ENCODE data around the gene ARHGAP26.

Gene ARHGAP26

GRCh38 chr5:142857405-142857804, 87.2 kb downstream of the ARHGAP26 start:
- peak overlapping the region; percentile 32 for H3K27ac ChIP-seq
- peaks cover 4 to 20% of the 10 kb centered on the region in 2 experiments for H3K4me1 ChIP-seq (ENCODE audit: control insufficient read depth in 1 of 2, insufficient read depth in 1 of 2, low read depth in 1 of 2, low read length in 1 of 2)

DNA sequence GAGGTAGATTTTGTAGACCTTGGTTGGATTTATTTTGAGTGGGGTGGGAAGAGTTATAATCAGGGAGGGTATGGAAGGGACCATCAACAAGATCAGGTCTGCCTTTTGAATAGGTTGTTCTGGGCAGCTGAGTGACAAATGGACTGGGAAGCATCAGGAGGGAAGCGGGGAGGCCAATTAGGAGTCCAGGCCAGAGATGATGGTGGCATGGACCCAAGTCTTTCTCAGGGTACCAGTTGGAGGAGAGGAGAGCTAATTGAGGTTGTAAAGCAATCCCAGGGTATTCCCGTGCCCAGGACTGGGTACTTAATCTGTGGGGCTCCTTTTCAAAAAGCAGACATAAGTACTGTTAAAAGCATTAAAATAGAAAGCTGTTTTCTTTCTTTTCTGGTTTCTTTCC, 88.9 kb downstream of the ARHGAP26 start:
- H3K4me3 ChIP-seq (ENCODE audit: low read depth in 1 of 2, low read length in 1 of 2), result no peak overlapping the region
- peaks cover 9 to 20% of the 10 kb centered on the region in 2 experiments for H3K4me1 ChIP-seq (ENCODE audit: control insufficient read depth in 1 of 2, insufficient read depth in 1 of 2, low read depth in 1 of 2, low read length in 1 of 2)
- TF ChIP-seq, protein P1, sequence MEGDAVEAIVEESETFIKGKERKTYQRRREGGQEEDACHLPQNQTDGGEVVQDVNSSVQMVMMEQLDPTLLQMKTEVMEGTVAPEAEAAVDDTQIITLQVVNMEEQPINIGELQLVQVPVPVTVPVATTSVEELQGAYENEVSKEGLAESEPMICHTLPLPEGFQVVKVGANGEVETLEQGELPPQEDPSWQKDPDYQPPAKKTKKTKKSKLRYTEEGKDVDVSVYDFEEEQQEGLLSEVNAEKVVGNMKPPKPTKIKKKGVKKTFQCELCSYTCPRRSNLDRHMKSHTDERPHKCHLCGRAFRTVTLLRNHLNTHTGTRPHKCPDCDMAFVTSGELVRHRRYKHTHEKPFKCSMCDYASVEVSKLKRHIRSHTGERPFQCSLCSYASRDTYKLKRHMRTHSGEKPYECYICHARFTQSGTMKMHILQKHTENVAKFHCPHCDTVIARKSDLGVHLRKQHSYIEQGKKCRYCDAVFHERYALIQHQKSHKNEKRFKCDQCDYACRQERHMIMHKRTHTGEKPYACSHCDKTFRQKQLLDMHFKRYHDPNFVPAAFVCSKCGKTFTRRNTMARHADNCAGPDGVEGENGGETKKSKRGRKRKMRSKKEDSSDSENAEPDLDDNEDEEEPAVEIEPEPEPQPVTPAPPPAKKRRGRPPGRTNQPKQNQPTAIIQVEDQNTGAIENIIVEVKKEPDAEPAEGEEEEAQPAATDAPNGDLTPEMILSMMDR (IDR thresholded peaks at IDR 0.05), result no peak
- H3K27me3 ChIP-seq, result no peaks in the 10 kb centered on the region
- H3K27ac ChIP-seq, result peak overlapping the region; percentile 16
- no peaks in the 10 kb centered on the region for H3K36me3 ChIP-seq
- H3K9me3 ChIP-seq, result no peaks in the 10 kb centered on the region

More at GRCh38 chr5:142857405-142857804, 87.2 kb downstream of the ARHGAP26 start:
- H3K4me3 ChIP-seq (ENCODE audit: low read depth in 1 of 2, low read length in 1 of 2), result no peak overlapping the region
- H3K9me3 ChIP-seq, result no peaks in the 10 kb centered on the region
- H3K36me3 ChIP-seq, result no peaks in the 10 kb centered on the region
- TF ChIP-seq, protein P1 (IDR thresholded peaks at IDR 0.05), result no peak
- H3K27me3 ChIP-seq, result no peaks in the 10 kb centered on the region

DNA sequence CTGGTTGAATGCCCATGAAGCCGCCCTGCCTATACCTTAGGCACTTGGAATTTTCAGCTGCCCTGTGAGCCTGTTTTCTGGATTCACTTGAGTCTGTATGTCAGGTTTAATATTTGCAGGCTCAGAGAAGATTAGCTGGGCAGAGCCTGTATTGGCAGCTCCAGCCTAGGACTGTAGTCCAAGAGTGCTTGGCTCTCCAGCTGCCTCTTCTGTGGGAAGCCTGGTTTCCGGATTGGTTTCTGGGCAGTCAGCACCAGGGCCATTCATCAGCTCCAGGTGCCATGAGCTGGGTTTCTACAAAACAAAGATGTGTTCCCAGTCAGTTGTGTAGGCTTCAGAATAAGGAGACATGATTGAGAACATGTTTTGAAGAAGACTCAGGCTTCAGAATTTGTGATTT, 90.1 kb downstream of the ARHGAP26 start:
- Histone ChIP-seq H3K4me3 (ENCODE audit: low read depth in 1 of 2, low read length in 1 of 2) (no peak overlapping the region), H3K36me3 (no peaks in the 10 kb centered on the region), H3K27ac (peak overlapping the region; percentile 32), H3K9me3 (no peaks in the 10 kb centered on the region), H3K4me1 (ENCODE audit: control insufficient read depth in 1 of 2, insufficient read depth in 1 of 2, low read depth in 1 of 2, low read length in 1 of 2) (peaks cover 11 to 25% of the 10 kb centered on the region in 2 experiments), H3K27me3 (no peaks in the 10 kb centered on the region)
- TF ChIP-seq, protein P1 (IDR thresholded peaks at IDR 0.05), result no peak

DNA sequence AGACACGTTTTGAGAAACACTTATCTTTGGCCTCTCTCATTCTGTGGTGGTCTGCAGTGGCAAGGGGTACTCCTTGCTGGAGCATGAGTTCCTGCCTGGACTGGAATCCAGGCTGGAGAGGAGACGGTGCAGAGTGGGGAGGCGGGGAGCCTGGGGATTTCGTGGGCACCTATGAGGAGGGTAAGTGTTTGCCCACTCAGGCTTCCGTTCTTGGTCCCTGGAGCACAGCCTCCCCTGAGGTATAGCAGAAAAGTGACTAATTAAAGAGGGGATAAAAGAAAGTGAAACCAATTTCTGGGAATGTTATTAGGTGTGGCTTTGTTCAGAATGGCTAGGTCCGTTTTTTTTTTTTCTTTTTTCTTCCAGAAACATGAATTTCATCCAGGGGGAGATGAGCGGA, 90.8 kb downstream of the ARHGAP26 start:
- H3K27ac ChIP-seq, result peak overlapping the region; percentile 32
- H3K4me3 ChIP-seq (ENCODE audit: low read depth in 1 of 2, low read length in 1 of 2), result no peak overlapping the region
- H3K4me1 ChIP-seq (ENCODE audit: control insufficient read depth in 1 of 2, insufficient read depth in 1 of 2, low read depth in 1 of 2, low read length in 1 of 2), result peaks cover 16 to 25% of the 10 kb centered on the region in 2 experiments
- no peaks in the 10 kb centered on the region for H3K27me3 ChIP-seq
- TF ChIP-seq, protein P1 (IDR thresholded peaks at IDR 0.05), result no peak
- H3K36me3 ChIP-seq, result no peaks in the 10 kb centered on the region
- no peaks in the 10 kb centered on the region for H3K9me3 ChIP-seq

DNA sequence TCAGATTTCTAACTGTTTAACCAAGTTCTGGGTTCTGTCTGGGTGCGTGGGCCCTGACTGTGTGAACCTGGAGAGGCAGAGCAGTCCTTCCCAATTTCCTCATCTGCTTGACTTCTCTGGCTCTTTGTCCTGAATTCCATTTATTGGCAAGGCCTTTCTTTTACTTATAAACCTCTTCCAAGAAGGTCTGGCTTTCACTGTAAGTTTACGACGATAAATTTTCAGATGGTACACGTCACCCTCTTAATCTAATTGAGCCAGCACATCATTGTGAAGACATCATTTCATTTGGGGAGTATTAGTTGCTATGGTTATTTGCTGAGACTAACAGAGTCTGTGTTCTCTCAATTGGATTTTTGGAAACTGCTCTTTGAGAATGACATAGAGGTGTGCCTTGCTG, 92.4 kb downstream of the ARHGAP26 start:
- H3K9me3 ChIP-seq, result no peaks in the 10 kb centered on the region
- H3K4me3 ChIP-seq (ENCODE audit: low read depth in 1 of 2, low read length in 1 of 2), result no peak overlapping the region
- H3K27ac ChIP-seq, result no peak overlapping the region
- H3K36me3 ChIP-seq, result no peaks in the 10 kb centered on the region
- TF ChIP-seq, protein P1 (IDR thresholded peaks at IDR 0.05), result no peak
- no peaks in the 10 kb centered on the region for H3K27me3 ChIP-seq
- H3K4me1 ChIP-seq (ENCODE audit: control insufficient read depth in 1 of 2, insufficient read depth in 1 of 2, low read depth in 1 of 2, low read length in 1 of 2), result peaks cover 31 to 41% of the 10 kb centered on the region in 2 experiments

DNA sequence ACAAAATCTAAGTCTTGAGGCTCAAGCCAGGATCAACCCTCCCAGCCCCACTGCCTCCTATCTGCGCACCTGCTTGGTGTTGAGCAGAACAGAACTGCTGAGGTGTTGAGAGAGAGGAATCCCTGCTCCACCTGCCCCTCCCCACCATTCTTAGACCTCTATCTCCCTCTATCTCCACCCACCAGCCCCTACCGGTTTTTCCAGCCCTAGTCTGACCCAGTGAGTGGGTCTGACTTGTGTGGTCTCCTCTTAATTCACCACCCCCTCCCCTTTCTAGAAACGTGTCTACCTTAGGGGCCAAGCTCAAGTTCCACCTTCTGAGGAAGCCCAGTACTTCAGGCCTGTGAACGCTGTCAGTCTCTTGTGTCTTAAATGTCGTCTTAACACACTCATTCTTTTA, 93.7 kb downstream of the ARHGAP26 start:
- Histone ChIP-seq H3K4me3 (ENCODE audit: low read depth in 1 of 2, low read length in 1 of 2) (no peak overlapping the region), H3K4me1 (ENCODE audit: control insufficient read depth in 1 of 2, insufficient read depth in 1 of 2, low read depth in 1 of 2, low read length in 1 of 2) (peaks cover 33 to 46% of the 10 kb centered on the region in 2 experiments), H3K9me3 (no peaks in the 10 kb centered on the region), H3K27ac (peak overlapping the region; percentile 39), H3K36me3 (no peaks in the 10 kb centered on the region), H3K27me3 (no peaks in the 10 kb centered on the region)
- TF ChIP-seq, protein P1 (IDR thresholded peaks at IDR 0.05), result no peak

Data from neutrophil (primary cell).